ENCODE measurements around the gene VAV1.
"Not testable (repeated sequence)": the region's sequence is repeated elsewhere in the genome, so short reads cannot be mapped to it uniquely, and the experiment has no call there.

DNA sequence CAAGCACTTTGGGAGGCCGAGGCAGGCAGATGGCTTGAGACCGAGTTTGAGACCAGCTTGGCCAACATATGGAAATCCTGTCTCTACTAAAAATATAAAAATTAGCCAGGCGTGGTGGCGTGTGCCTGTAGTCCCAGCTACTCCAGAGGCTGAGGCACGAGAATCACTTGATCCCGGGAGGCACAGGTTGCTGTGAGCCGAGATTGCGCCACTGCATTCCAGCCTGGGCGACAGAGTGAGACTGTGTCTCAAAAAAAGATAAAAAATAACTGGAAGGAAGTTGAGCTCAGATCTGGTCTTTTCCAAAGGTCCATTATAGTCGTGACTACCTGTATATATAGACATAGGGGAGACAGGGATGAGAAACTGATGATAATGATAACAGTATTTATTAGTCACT lies 24.0 kb upstream of the VAV1 start:
- not testable (repeated sequence) for TF ChIP-seq POLR2A (IDR thresholded peaks at IDR 0.05; ENCODE audit: extremely low read depth, insufficient read length); MYC (IDR thresholded peaks at IDR 0.05; ENCODE audit: low read depth, low read length)
- TF ChIP-seq, protein P1, sequence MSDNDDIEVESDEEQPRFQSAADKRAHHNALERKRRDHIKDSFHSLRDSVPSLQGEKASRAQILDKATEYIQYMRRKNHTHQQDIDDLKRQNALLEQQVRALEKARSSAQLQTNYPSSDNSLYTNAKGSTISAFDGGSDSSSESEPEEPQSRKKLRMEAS (IDR thresholded peaks at IDR 0.05; ENCODE audit: low read depth, low read length), result not testable (repeated sequence)
- TF ChIP-seq, protein P2, sequence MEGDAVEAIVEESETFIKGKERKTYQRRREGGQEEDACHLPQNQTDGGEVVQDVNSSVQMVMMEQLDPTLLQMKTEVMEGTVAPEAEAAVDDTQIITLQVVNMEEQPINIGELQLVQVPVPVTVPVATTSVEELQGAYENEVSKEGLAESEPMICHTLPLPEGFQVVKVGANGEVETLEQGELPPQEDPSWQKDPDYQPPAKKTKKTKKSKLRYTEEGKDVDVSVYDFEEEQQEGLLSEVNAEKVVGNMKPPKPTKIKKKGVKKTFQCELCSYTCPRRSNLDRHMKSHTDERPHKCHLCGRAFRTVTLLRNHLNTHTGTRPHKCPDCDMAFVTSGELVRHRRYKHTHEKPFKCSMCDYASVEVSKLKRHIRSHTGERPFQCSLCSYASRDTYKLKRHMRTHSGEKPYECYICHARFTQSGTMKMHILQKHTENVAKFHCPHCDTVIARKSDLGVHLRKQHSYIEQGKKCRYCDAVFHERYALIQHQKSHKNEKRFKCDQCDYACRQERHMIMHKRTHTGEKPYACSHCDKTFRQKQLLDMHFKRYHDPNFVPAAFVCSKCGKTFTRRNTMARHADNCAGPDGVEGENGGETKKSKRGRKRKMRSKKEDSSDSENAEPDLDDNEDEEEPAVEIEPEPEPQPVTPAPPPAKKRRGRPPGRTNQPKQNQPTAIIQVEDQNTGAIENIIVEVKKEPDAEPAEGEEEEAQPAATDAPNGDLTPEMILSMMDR (IDR thresholded peaks at IDR 0.05; ENCODE audit: low read depth, low read length), result not testable (repeated sequence)
